ENCODE data around the gene NEXN. TPM values are rescaled to one million over a fixed set of nuclear protein-coding genes. Genes with fewer than 3 reads are reported as not detected.

The NEXN gene
- total and polyA plus RNA-seq, 2 donors (not counting 1 experiment from before 2014, with no cell fraction given), result 0.07 to 0.81 TPM

- H2AFZ ChIP-seq (ENCODE audit: insufficient read depth, low read depth, low read length, poor library complexity, severe bottlenecking), result no peak overlapping the region
- H3K27ac ChIP-seq (ENCODE audit: low read length in 2 of 2), result no peak overlapping the region
- no peaks in the 10 kb centered on the region for H3K9me3 Mint-ChIP-seq (ENCODE audit: insufficient read depth)
- ChIA-PET CTCF (no interaction called here), POLR2A (no interaction called here)
- peaks cover 62% of the 10 kb centered on the region for H3K79me2 ChIP-seq (ENCODE audit: control insufficient read depth, insufficient read depth, low read length)
- no peaks in the 10 kb centered on the region for H3K4me1 ChIP-seq (ENCODE audit: control insufficient read depth in 2 of 2, insufficient read depth in 2 of 2, low read length in 2 of 2)
- no peak overlapping the region for H3K4me2 ChIP-seq (replicated peaks; ENCODE audit: low read depth, low read length, poor library complexity, severe bottlenecking)
- DNase-seq (no peak), ATAC-seq (ENCODE audit: low read depth) (no peak)
- no peaks in the 10 kb centered on the region for H3K9me3 ChIP-seq (ENCODE audit: control extremely low read depth in 1 of 3, control insufficient read depth in 2 of 3, insufficient read depth in 1 of 3, low read length in 2 of 3)
- peaks cover 67% of the 10 kb centered on the region for H4K20me1 ChIP-seq (ENCODE audit: control insufficient read depth, insufficient read depth, low read length, poor library complexity, severe bottlenecking)
- no peak for TF ChIP-seq CTCF (IDR thresholded peaks at IDR 0.05)
- no peak for TF ChIP-seq EZH2 (IDR thresholded peaks at IDR 0.05; ENCODE audit: borderline replicate concordance, insufficient read depth, low read depth, low read length, poor library complexity, severe bottlenecking)
- no peak overlapping the region for H3K4me3 ChIP-seq (ENCODE audit: control extremely low read depth in 1 of 5, extremely low read depth in 1 of 5, insufficient read depth in 1 of 5, low read depth in 2 of 5, low read length in 4 of 5)
- H3K36me3 ChIP-seq (replicated peaks in 1 of 2; ENCODE audit: control extremely low read depth in 1 of 2, control insufficient read depth in 1 of 2, extremely low read depth in 1 of 2, insufficient read depth in 2 of 2, low read length in 1 of 2), result peaks cover 37 to 97% of the 10 kb centered on the region in 2 experiments
- no peaks in the 10 kb centered on the region for H3K27me3 Mint-ChIP-seq
- intact Hi-C loops (cut with micrococcal nuclease), result no loop called here
- WGBS (ENCODE audit: insufficient coverage), result 100% methylated on average over 2 of the region's 2 CpGs
- H3K27ac Mint-ChIP-seq, result no peak overlapping the region
- H3K4me3 Mint-ChIP-seq, result no peak overlapping the region
- H3K27me3 ChIP-seq (replicated peaks in 1 of 4; ENCODE audit: control extremely low read depth in 1 of 4, control insufficient read depth in 3 of 4, insufficient read depth in 4 of 4, low read length in 3 of 4), result no peaks in the 10 kb centered on the region
- peaks cover 4% of the 10 kb centered on the region for H3K4me1 Mint-ChIP-seq
- H3K9ac ChIP-seq (ENCODE audit: low read length), result no peak overlapping the region
Observed at GRCh38 chr1:77961392-77961791, 73.0 kb downstream of the NEXN start.

- peaks cover 0 to 4% of the 10 kb centered on the region in 2 donors for H3K4me1 ChIP-seq (ENCODE audit: control insufficient read depth in 2 of 2, insufficient read depth in 2 of 2, low read length in 2 of 2)
- DNase-seq (no peak), ATAC-seq (ENCODE audit: low read depth) (no peak)
- TF ChIP-seq CTCF (IDR thresholded peaks at IDR 0.05), result no peak
- no peak for TF ChIP-seq EZH2 (IDR thresholded peaks at IDR 0.05; ENCODE audit: borderline replicate concordance, insufficient read depth, low read depth, low read length, poor library complexity, severe bottlenecking)
- Mint-ChIP-seq H3K4me1 (peaks cover 21% of the 10 kb centered on the region), H3K27ac (no peak overlapping the region), H3K27me3 (no peaks in the 10 kb centered on the region), H3K4me3 (no peak overlapping the region), H3K9me3 (ENCODE audit: insufficient read depth) (no peaks in the 10 kb centered on the region)
- H3K4me3 ChIP-seq (ENCODE audit: control extremely low read depth in 1 of 5, extremely low read depth in 1 of 5, insufficient read depth in 1 of 5, low read depth in 2 of 5, low read length in 4 of 5), result no peak overlapping the region
- H4K20me1 ChIP-seq (ENCODE audit: control insufficient read depth, insufficient read depth, low read length, poor library complexity, severe bottlenecking), result peaks cover 72% of the 10 kb centered on the region
- H3K36me3 ChIP-seq (replicated peaks in 1 of 2; ENCODE audit: control extremely low read depth in 1 of 2, control insufficient read depth in 1 of 2, extremely low read depth in 1 of 2, insufficient read depth in 2 of 2, low read length in 1 of 2), result peaks cover 25 to 90% of the 10 kb centered on the region in 2 experiments
- no peaks in the 10 kb centered on the region for H3K27me3 ChIP-seq (replicated peaks in 1 of 4; ENCODE audit: control extremely low read depth in 1 of 4, control insufficient read depth in 3 of 4, insufficient read depth in 4 of 4, low read length in 3 of 4)
- no peak overlapping the region for H3K9ac ChIP-seq (ENCODE audit: low read length)
- intact Hi-C loops (cut with micrococcal nuclease), result no loop called here
- ChIA-PET POLR2A (no interaction called here), CTCF (interaction anchor here (1.1 kb wide), 1 partner anchor 11 kb away, joined by 3 read pairs; no protein-coding TSS in a partner anchor)
- H3K79me2 ChIP-seq (ENCODE audit: control insufficient read depth, insufficient read depth, low read length), result peaks cover 78% of the 10 kb centered on the region
- 90% methylated on average over 3 of the region's 3 CpGs for WGBS (ENCODE audit: insufficient coverage)
- H3K27ac ChIP-seq (ENCODE audit: low read length in 2 of 2), result no peak overlapping the region
- H3K4me2 ChIP-seq (replicated peaks; ENCODE audit: low read depth, low read length, poor library complexity, severe bottlenecking), result no peak overlapping the region
- H3K9me3 ChIP-seq (ENCODE audit: control extremely low read depth in 1 of 3, control insufficient read depth in 2 of 3, insufficient read depth in 1 of 3, low read length in 2 of 3), result no peaks in the 10 kb centered on the region
- no peak overlapping the region for H2AFZ ChIP-seq (ENCODE audit: insufficient read depth, low read depth, low read length, poor library complexity, severe bottlenecking)
Observed at GRCh38 chr1:77966291-77966690, 77.9 kb downstream of the NEXN start.

All from B cell (primary cell).